ENCODE data around the gene PPIL1.

The PPIL1 gene

DNA sequence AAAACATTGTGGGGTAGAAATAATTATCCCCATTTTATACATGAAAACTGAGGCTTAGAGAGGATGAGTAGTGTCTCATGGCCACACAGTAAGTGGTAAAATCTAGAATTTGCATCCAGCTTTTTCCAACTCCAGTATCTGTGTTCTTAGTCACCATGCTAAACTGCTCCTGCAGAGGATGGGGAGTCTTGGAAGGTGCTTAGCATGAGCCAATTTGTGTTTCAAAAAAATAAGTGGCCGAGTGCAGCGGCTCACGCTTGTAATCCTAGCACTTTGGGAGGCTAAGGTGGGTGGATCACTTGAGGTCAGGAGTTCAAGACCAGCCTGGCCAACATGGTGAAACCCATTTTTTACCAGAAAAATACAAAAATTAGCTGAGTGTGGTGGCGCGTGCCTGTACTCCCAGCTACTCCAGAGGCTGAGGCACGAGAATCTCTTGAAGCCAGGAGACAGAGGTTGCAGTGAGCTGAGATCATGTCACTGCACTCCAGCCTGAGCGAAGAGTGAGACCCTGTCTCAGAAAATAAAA lies 13.6 kb upstream of the PPIL1 start:
- DNase-seq: no peak

DNA sequence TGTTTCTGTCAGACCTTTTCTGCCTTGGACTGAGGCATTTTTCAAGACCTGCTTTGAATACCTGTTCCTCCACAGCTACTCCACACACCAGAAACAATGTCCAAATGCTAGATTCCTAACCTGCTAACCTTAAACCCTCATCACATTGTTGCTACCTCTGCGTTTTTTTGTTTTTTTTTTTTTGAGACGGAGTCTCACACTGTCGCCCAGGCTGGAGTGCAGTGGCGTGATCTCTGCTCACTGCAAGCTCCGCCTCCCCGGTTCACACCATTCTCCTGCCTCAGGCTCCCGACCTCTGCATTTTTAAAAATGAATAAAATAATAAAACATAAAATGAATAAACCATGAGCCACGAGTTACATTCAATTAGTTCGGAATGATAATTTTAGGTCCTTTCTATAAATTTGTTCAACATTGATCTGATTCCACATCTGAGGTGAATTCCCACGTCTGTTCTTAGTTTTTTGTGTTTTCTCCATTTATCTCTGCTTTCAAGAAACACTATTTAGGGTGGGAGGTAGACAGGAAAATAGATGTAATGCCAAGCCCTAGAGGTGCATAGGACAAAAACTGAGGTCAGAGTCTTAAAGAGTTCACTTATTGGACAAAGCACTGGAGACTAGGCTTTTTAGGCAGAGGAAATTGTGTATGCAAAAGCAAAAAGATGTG lies 12.5 kb upstream of the PPIL1 start:
- no peak for DNase-seq

DNA sequence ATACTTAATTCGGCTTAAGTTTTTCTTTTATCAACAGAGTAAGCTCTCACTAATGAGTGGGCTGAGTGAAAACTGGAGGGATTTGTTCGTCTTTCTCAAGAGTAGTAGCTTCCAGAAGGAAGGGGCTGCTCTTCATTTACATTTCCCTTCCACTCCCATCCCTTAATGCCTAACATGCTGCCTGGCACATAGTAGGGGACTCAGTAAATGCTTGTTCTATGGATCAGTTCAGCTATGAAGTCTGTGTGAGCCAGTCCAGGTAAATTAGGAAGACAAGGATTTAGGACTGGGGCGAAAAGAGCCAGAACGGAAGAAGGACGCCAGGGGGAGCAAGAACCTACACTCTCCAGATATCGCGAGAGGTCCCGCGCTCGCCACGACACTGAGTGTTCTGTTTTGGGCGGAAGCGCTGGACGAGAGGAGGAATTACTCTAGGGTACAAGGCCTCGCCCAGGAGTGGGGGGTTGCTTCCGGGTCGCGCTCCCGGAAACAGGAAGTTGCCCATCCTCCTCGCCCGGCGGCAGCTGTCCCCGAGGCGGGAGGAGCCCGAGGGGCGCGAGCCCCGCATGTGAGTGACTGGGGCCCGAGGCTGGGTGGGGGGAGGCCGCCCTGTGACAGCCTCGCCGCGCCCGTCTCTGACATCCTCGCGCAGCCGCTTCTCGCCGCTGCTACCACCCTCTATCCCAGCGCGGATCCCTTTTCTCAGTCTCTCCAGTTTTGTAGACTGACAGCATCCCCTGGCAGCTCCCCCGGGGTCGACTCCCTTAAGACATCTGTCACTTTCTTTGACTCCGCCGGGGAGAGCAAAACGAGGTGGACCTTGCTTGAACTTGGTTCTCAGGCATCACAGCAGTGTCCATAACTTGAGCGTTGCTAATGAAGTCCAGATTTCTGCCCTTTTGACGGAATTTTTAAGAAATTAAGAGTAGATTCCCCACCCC lies 11.1 kb upstream of the PPIL1 start, which contains the start of gene C6orf89:
Gene C6orf89 (plus strand): TSS at position 492 of the 941 bp plus-strand sequence. CDS start 13,493 bp downstream, outside the sequence.
- DNase-seq: peak; percentile 86

- no peak for DNase-seq
Observed at GRCh38 chr6:36884610-36885009, 10.0 kb upstream of the PPIL1 start.

DNA sequence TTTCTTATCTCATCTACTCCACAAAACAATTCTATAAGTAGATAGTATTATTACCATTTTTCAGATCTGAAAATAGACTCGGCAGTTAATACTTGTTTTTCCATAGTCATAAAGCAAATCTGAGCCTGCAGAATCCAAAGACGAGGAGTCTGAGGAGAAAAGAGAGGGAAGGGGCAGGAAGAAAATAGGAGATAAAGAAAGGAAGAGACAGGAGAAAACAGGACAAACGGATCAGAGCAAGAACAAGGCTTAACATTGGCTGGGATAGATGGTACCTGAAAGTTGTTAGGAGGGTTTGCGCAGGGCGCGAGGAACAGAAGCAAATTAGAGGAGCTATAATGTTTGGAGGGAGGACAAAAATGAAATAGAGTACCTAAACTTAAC lies 639 bp upstream of the PPIL1 start:
- DNase-seq: no peak

GRCh38 chr6:36873612-36874442 lies 776 bp downstream of the PPIL1 start:
- no peak for DNase-seq

DNA sequence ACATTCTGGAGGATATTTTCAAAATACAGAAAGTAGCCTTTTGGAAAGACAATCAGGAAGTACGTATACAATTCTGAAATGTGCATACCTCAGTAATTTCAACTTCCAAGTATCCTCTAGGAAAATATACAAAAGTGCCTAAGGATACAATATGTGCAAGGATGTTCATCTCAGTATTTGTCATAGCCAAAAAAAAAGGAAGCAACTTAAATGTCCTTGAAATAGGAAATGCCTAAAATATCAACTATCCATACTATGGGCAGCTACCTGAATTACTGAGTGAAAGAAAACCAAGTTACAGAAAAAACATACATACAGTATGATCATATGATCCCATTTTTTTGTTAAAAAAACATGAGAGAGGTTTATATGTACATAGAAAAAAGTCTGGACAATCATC lies 1.5 kb downstream of the PPIL1 start:
- no peak for DNase-seq

DNA sequence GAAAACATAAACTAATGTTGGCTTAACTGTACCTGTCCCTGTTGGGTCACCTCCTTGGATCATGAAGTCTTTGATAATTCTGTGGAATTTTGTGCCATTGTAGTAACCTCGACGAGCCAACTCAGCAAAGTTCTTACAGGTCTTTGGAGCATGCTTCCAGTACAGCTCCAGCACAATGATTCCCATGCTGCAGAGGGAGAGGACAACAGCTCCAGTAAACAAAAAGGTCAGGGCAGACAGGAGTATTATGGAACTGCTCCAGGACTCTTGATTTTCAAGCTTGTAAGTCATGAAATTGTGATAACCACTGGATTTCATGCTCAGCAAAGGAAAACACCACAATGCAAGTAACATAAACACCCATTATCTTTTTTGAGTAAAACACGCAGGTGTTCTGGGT lies 2.9 kb downstream of the PPIL1 start:
- DNase-seq: no peak

- no peak for DNase-seq
Observed at GRCh38 chr6:36867471-36868224, 7.0 kb downstream of the PPIL1 start.

DNA sequence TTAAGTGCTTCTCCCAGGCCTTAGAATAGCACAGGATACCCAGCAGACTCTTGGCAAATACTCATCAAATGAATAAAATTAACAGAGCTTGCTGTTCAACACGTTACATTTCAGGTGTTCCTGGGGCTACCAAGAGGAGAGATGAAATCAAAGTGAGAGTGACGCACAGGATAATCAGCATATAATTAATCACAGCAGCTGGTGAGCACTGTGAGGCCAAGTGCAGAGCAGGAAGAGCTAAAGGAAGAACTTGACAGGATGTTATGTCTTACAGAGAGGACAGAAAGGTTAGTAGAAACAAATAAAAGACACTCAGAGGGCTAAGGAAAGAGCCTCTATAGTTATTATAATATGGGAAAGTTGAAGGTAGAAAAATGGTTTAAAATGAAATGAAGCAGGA lies 8.8 kb downstream of the PPIL1 start:
- DNase-seq: no peak

DNA sequence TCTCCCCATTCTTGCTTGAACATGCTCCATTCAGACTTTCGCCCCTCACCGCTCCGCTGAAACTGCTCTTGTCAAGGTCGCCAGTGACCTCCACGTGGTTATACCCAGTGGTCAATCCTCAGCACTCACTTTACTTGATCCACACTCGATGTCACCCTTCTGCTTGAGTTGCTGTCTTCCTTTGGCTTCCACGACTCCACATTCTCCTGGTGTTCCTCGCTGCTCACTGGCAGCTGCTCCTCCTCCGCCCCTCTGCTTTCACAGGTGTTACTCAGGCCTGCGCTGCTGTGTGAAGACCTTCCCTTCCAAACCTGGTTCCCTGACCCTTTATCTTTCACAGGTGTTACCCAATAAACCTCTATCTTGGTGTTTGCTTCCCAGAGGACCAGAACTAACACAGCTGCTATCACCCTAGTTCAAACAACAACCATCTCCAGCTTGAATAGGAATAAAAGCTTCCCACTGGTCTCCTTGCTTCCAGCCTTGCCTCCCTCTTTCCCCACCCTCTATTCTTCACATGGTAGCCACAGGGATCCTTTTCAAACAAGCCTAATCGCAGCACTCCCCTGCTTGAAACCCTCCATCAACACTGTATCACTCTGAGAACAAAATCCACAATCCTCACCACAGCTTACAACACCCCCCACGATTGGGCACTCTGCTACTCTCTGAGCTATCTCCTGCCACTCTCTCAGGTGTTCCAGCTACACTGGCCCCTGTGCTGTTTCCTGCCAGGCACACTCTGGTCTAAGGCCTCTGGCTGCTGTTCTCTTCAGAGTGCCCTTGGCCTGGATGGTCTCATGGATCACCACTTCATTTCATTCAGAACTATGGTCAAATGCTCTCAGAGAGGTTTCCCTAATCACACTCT lies 10.7 kb downstream of the PPIL1 start:
- no peak for DNase-seq

DNA sequence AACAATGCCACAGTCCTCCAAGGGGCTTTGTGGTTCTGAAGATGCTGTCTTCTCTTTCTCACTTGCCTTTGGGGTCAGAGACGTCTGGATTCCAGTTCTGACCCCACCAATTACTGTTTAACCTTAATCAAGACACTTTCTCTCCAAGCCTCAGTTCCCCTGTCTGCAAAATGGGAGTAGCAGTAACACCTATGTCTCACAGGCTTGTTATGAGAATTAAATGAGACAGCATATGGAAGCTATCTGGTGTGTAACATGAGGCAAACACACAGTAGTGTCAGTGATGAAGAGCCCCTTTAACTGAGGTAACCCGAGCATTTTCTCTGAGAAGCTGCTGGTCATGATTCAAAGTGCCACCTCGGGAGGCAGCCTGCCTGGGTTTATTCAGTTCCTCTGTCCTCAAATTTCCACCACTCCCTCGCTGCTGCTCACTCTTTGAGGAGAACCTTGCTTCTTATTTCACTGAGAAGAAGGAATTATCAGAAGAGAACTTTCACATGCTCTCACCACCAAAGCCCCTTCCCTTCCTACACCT lies 11.7 kb downstream of the PPIL1 start:
- no peak for DNase-seq

- no peak for DNase-seq
Observed at GRCh38 chr6:36862164-36862847, 12.3 kb downstream of the PPIL1 start.

DNA sequence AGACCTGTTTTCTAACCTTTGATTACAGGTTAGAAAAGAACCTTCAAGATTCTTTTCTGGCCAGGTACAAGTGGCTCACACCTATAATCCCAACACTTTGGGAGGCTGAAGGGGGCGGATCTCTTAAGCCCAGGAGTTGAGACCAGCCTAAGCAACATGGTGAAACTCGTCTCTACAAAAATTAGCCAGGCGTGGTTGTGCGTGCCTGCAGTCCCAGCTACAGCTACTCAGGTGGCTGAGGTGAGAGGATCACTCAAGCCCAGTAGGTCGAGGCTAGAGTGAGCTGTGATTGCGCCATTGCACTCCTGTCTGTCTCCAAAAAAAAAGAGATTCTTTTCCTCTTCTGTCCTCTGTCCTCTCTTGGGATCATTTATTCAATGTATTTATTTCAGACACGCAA lies 14.5 kb downstream of the PPIL1 start:
- no peak for DNase-seq

DNA sequence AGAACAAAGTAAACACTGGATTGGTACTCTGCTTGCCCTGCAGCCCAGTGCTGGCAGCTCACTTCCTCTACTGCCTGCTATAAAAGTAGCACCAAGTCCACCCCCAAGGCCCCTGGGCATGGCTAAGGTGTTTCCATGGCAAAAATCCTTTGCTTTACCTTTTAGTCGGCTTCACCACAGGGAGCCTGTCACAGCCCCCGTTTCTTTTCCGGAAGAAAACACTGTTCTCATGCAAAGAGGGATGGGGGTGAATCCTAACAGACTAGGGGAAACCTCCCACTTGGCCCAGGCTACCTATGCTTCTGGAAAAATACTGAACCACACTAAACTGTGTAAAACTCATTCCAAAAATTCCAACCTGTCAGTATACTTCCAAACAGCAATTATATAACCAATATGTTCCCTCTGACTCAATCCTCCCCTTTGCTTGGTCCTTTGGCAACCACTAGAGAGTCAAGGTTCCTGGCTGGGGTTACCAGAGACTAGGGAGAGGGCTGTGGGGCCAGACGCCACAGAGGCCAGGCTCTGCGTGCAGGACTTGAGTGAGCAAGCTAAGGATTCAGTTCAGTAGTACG lies 16.1 kb downstream of the PPIL1 start:
- no peak for DNase-seq

DNA sequence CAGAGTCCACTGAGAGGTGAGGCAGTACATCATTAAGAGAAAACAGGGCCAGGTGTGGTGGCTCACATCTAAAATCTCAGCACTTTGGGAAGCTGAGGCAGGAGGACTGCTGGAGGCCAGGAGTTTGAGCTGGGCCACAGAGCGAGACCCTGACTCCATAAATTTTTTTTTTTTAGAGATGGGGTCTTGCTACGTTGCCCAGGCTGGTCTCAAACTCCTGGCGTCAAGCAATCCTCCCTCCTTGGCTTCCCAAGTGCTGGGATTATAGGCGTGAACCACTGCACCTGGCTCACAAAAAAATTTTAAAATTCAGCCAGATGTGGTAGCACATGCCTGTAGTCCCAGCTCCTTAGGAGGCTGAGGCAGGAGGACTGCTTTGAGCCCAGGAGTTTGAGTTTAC lies 17.3 kb downstream of the PPIL1 start:
- no peak for DNase-seq

DNA sequence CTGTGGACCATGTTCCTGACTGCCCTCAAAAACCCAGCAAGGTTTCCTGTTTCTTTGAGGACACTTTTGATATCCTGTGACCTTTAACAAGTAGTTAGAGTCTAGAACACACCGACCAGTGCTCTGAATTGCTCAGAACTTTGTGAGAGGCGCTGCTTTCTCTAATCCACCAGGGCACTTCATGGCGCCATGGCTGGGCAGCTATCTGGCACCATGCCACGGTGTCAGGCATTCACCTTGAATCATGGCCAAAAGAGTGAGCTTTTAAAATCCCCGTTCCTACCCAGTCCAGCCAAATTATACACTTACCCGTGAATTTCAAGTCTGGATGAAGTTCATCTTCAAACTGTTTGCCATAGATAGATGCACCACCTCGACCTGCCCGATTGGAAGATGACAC lies 18.3 kb downstream of the PPIL1 start:
- no peak for DNase-seq

DNA sequence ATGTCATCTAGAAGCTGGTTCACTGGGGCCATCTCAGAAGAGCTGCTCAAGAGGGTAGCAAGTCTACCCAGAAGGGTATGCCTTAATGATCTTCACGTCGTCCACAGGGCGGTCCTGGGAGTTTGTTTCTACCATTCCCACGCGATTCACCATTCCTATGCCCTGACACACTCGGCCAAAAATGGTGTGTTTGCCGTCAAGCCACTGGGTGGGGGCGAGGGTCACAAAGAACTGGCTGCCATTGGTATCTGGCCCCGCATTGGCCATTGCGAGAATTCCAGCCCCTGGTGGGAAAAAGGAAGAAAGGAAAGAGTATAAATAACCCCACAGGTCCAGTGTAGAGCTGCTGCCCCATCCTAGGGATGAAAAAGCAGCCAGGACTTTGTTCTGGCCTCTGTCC lies 18.9 kb downstream of the PPIL1 start:
- no peak for DNase-seq

GRCh38 chr6:36853325-36853724 lies 21.3 kb downstream of the PPIL1 start:
- no peak for DNase-seq

All from GOT3 (cell line).